Duodenal mucosa (tissue), 2 donors: ENCODE measurements around the gene RSPO1.
A peak's percentile ranks its signal among the peaks of the same experiment; 100 is the strongest.

ENCODE experiments used
- H3K27ac ChIP-seq: one replicate; pipeline ENCODE4 v1.7.0; 2013; ENCODE audit warnings: low read depth, low read length
- H3K27me3 ChIP-seq, 2 donors: one replicate each; pipeline ENCODE4 v1.7.0; 2013; ENCODE audit warnings: low read length in 2 of 2, control low read depth in 1 of 2; ENCODE audit not compliant: insufficient read depth in 2 of 2, control insufficient read depth in 1 of 2
- H3K36me3 ChIP-seq, 2 donors: one replicate each; pipeline ENCODE4 v1.7.0; 2013; ENCODE audit warnings: low read length in 2 of 2, control low read depth in 1 of 2; ENCODE audit not compliant: insufficient read depth in 2 of 2, control insufficient read depth in 1 of 2
- H3K4me1 ChIP-seq, 2 donors: one replicate each; pipeline ENCODE4 v1.7.0; 2013; ENCODE audit warnings: low read length in 2 of 2, control low read depth in 1 of 2; ENCODE audit not compliant: insufficient read depth in 2 of 2, control insufficient read depth in 1 of 2
- H3K4me3 ChIP-seq, 2 donors: one replicate each; pipeline ENCODE4 v1.7.0; 2013; ENCODE audit warnings: low read length in 2 of 2, low read depth in 1 of 2
- H3K9ac ChIP-seq, 2 donors: one replicate each; pipeline ENCODE4 v1.7.0; 2013; ENCODE audit warnings: low read length in 2 of 2, low read depth in 1 of 2
- H3K9me3 ChIP-seq, 2 donors: one replicate each; pipeline ENCODE4 v1.7.0; 2013; ENCODE audit warnings: low read length in 2 of 2, control low read depth in 1 of 2; ENCODE audit not compliant: control insufficient read depth in 1 of 2

The RSPO1 gene

DNA sequence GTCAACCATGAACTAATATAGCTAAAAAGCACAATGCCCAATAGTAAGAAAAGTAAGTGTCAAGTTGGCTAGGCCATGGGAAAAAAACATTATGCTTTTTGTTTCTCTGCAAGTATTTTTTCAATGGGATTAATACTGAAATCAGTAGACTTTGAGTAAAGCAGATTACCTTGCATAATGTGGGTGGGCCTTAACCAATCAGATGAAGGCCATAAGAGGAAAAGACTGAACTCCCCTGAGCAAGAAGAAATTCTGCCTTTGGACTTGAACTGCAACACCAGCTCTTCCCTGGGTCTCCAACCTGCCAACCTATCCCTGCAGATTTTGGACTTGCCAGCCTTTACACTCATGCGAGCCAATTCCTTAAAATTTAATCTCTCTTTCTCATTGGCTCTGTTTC lies 6.4 kb upstream of the RSPO1 start:
- Histone ChIP-seq H3K4me1 (no peaks in the 10 kb centered on the region), H3K9ac (no peak overlapping the region), H3K9me3 (no peaks in the 10 kb centered on the region), H3K4me3 (no peak overlapping the region), H3K27me3 (peaks cover 4 to 16% of the 10 kb centered on the region in 2 donors), H3K27ac (no peak overlapping the region), H3K36me3 (no peaks in the 10 kb centered on the region)

DNA sequence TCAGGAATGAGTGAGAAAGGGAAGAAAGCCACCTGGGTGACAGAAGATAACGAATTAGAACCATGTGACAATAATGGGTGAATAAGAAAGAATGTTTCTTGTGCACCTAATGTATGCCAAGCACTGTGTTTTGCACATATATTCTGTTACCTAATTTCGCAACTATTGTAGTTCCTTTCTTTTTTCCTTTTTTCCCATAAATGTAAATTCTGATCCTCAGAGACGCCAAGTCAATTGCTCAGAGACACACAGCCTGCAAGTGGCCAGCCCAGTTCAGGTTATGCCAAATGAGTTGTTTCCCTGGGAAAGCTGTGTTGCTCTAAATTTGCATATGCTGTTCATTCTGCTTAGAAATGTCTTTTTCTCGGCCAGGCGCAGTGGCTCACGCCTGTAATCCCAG lies 1.7 kb upstream of the RSPO1 start:
- Histone ChIP-seq H3K27me3 (peaks cover 47% of the 10 kb centered on the region in 2 donors), H3K9me3 (no peaks in the 10 kb centered on the region), H3K4me3 (no peak overlapping the region)

DNA sequence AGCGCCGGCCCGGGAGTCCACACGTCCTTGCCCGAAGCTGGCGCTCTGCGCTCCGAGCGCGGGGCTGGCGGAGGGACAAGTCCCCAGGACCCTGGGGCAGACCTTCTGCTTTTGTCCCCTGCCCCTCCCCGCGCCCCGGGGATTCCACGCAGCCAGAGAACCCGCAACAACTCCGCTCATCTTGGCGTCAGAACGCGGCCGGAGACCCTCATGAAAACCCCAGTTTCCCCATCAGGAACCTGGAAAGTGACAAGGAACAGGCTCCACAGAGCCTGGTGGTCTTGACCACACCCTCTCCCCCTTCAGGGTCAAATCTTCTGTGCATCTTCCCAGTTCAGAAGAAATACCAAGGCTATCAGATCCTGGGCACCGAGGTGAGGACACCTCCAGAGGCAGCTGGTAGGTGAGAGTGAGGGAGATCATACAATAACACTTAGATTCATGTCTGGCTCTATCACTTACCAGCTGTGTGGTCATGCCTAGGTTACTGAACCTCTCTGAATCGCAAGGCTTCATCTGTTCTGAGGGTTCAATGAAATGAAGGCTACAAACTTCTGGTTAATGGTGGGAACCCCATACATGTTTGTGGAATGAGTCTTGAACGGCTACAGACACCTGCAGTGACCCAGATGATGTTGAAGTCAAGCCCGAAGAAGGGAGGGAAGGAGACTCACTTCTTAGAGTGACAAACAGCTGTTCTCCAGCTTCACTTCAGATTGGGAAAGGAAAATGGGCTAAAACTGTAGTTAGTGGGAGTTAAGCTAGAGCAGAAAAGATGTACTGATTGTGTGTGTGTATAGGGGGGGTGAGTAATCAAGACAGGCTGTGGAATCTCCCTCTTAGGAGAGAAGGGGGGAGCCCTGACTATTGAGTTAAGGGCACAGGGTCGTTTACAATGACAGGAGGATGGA lies 555 bp upstream of the RSPO1 start:
- peaks cover 56 to 59% of the 10 kb centered on the region in 2 donors for H3K27me3 ChIP-seq
- H3K9ac ChIP-seq, result no peak overlapping the region
- H3K4me1 ChIP-seq, result peaks cover 0 to 3% of the 10 kb centered on the region in 2 donors
- H3K9me3 ChIP-seq, result no peaks in the 10 kb centered on the region
- H3K27ac ChIP-seq, result no peak overlapping the region
- H3K36me3 ChIP-seq, result no peaks in the 10 kb centered on the region
- no peak overlapping the region for H3K4me3 ChIP-seq

More for the DNA sequence above, 1.7 kb upstream of the RSPO1 start:
- Histone ChIP-seq H3K27ac (no peak overlapping the region), H3K36me3 (no peaks in the 10 kb centered on the region), H3K4me1 (peaks cover 0 to 3% of the 10 kb centered on the region in 2 donors), H3K9ac (no peak overlapping the region)

DNA sequence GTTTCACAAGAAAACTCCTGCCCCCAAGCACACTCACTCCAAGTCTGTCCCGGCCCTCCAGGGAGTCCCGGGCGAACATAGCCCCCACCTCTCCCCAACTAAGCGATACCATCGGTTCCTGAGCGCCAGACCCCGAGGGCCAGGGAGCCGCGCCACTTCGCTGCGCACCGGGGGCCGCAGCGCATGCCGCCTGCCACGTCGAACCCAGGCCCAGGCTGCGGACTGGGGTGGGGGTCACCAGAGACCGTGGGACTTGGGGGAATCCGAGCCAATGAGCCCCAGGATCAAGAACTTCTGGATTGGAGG lies 801 bp downstream of the RSPO1 start:
- Histone ChIP-seq H3K4me1 (peaks cover 0 to 3% of the 10 kb centered on the region in 2 donors), H3K27ac (no peak overlapping the region), H3K4me3 (peak overlapping the region in 1 of 2 donors; percentile 29), H3K9me3 (no peaks in the 10 kb centered on the region), H3K9ac (no peak overlapping the region), H3K36me3 (no peaks in the 10 kb centered on the region), H3K27me3 (peaks cover 68 to 69% of the 10 kb centered on the region in 2 donors)

DNA sequence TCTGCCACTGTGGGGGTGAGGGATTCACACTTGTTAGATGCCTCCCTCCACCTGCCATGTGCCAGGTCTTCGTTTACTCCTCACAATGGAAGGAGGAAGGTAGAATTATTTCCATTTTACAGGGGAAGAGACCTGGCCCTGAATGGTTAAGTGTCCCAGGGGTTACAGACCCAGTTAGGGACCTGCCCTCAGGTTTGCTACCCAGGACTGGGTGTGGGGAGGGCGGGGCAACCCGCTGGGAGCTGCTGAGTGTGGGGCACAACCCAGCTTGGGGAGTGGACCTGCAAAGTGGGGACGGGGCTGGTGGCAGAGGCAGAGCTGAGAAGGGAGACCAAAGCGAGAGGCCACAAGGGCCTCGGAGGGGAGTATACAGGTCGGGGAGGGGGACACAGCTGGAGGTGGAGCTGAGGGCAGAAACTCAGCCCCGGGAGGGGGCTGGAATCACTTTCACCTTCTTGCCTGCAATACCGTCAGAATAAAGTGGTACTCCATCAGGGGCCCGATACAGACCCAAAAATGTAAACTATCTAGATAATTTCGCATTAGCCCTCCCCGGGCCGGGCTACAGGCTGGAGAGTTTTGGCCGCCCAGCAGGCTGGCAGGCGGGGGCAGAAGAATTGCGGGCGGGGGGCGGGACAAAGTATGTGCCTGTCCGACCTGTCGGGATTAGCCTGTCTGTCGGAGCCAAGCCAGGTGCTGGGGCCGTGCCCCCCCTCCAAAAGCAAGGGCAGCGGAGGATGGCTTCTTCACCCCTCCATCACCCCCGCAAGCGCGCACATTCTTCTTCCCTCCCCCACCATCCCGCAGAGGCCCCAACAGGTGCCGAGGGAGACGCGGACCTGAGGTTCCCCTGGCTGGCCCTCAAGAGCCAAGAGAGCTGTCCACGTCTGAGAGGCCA lies 1.4 kb downstream of the RSPO1 start:
- Histone ChIP-seq H3K9me3 (no peaks in the 10 kb centered on the region), H3K4me1 (peaks cover 0 to 3% of the 10 kb centered on the region in 2 donors), H3K27ac (no peak overlapping the region), H3K36me3 (no peaks in the 10 kb centered on the region), H3K27me3 (peaks cover 68 to 74% of the 10 kb centered on the region in 2 donors), H3K4me3 (peak overlapping the region in 1 of 2 donors; percentile 29), H3K9ac (no peak overlapping the region)

DNA sequence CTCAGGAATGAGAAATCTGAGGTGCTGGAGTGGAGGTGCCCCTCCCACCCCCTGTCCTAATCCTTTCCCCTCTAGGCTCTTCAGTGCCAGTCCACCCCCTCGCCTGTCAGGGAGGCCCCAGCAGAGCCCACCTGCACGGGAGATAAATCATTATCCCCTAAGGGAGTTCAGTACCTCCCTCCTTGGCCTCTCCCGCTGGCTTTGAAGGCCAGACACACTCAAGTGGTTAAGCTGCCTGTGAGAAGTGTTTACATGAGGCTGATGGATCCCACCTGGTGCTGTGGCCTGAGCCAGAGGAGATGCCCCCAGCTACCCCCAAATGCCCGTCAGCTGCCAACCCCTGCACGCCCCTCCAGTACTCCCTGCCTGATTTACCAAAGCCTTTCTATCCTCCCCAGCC lies 3.7 kb downstream of the RSPO1 start:
- Histone ChIP-seq H3K27me3 (peaks cover 67 to 80% of the 10 kb centered on the region in 2 donors), H3K4me3 (no peak overlapping the region), H3K4me1 (peaks cover 0 to 3% of the 10 kb centered on the region in 2 donors), H3K9me3 (no peaks in the 10 kb centered on the region), H3K27ac (no peak overlapping the region), H3K36me3 (no peaks in the 10 kb centered on the region), H3K9ac (no peak overlapping the region)

DNA sequence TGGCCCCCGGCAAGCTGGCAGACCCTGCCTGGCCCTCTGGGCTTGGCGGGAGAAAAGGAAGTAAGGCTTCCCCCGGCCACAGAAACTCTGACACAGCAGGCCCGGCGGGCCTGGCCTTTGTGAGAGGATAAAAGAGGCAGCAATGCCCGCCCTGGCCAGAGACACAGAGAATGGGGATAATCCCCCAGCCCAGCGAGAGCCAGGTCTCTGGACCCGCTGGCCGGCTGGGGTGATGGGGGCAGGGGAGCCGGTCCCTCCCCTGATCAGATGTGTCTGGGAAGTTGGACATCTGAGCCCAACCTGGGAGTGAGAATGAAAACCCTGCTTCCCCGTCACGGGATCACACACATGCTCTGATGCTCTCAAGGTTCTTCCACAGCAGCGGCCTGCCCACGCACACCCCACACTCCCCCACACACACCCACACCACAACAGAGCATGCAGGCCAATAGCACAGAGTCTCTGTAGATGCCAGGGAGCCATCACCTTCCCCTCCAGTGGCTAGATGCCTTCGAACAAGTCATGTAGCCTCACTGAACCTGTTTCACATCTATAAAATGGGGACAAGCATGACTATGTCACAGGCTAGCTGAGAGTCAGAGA lies 4.2 kb downstream of the RSPO1 start:
- Histone ChIP-seq H3K4me1 (peaks cover 0 to 3% of the 10 kb centered on the region in 2 donors), H3K9me3 (no peaks in the 10 kb centered on the region), H3K36me3 (no peaks in the 10 kb centered on the region), H3K9ac (no peak overlapping the region), H3K27ac (no peak overlapping the region), H3K4me3 (no peak overlapping the region), H3K27me3 (peaks cover 62 to 75% of the 10 kb centered on the region in 2 donors)

DNA sequence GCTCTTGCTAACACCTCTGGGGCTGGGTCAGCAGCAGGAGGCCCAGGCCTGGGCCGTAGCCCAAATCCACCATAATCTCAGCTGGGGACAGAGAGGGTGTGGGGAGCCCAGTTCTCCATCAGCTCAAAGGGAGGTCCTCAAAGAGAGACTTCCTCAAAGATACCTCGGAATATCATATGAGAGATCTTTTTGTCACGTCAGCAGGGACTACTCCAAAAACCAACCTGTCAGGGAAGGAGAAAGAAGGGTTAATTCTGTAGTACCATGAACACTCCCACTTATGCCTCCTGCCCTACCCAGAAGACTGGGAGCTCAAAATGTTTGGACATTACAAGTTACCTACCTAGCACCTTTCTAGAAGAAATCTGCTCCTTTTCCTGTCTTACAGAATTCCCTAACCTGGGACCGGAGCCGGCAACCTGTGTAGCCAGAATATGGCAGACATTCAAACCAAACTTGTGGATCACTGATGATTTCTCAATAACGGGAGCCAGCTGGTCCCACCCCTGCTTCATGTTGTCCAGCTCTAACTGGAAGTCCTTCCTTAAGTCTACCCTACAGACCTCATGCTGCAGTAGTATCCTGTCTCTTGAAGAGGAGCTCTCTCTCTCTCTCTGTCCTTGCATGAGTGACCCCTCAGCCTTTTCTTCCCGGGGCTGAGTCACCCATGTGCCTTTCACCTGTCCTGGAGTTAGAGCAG lies 4.8 kb downstream of the RSPO1 start:
- Histone ChIP-seq H3K27ac (no peak overlapping the region), H3K9me3 (no peaks in the 10 kb centered on the region), H3K36me3 (no peaks in the 10 kb centered on the region), H3K27me3 (peaks cover 56 to 68% of the 10 kb centered on the region in 2 donors), H3K4me1 (peaks cover 0 to 3% of the 10 kb centered on the region in 2 donors), H3K4me3 (no peak overlapping the region), H3K9ac (no peak overlapping the region)

DNA sequence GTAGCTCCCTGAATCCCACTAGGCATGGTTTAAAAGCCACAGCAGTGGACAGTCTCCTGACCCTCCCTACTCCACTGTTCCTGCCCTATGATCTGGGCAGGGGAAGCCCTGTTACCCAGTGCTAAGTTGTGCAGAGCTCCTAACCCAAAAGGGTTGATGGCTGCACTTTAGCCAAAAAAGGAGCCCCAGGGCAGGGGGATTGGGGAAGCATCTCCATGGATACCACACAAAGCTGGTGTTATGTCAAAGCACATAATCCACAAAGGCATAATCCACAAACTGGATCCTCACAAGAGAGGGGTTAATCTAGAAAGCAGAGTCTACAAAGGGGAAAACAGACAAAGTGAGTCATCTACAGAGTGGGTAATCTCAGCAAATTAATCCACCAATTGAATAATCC lies 5.7 kb downstream of the RSPO1 start:
- H3K27me3 ChIP-seq, result peaks cover 52 to 61% of the 10 kb centered on the region in 2 donors
- no peaks in the 10 kb centered on the region for H3K36me3 ChIP-seq
- H3K9me3 ChIP-seq, result no peaks in the 10 kb centered on the region
- H3K9ac ChIP-seq, result no peak overlapping the region
- no peak overlapping the region for H3K27ac ChIP-seq
- no peak overlapping the region for H3K4me3 ChIP-seq
- peaks cover 0 to 3% of the 10 kb centered on the region in 2 donors for H3K4me1 ChIP-seq
